ENCODE data around the gene SLC6A7.

Gene SLC6A7

GRCh38 chr5:150255659-150256409 lies 66.0 kb downstream of the SLC6A7 start:
- no peak overlapping the region for H3K9ac ChIP-seq (ENCODE audit: low read depth, low read length)

DNA sequence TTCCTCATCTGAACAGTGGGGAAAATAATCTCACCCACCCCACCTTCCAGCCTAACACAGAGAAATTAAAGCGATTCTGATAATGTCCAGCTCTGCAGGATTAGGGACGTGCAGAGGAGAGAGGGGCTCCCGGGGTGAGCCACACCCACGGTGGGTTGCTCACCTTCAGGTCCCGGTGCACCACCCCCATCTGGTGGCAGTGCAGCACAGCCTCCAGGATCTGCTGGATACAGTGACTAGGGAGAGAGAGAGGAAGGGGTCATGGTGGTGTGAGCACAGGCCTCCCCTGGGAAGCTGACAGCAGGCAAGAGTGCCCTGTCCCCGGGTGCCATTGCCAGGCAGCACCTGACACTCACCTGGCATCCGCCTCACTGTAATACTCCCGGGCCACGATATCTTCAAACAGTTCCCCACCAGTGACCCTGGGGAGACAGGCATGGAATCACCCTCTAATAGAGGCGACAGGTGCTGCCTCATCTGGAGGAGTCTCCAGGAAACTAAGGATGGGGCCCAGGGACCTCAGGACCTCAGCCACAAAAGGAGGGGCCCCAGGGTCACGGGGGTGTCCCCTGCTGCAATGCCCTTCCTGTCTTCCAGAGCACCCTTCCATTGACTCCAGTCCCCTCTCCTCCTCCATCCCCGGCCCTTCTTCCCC lies 66.7 kb downstream of the SLC6A7 start:
- H3K9ac ChIP-seq (ENCODE audit: low read depth, low read length) = no peak overlapping the region
- no peaks in the 10 kb centered on the region for H3K4me1 ChIP-seq (ENCODE audit: control insufficient read depth, insufficient read depth, low read length)
- H3K4me3 ChIP-seq (ENCODE audit: low read depth, low read length) = no peak overlapping the region
- H3K27me3 ChIP-seq (ENCODE audit: control insufficient read depth, insufficient read depth, low read length) = no peaks in the 10 kb centered on the region
- no peaks in the 10 kb centered on the region for H3K36me3 ChIP-seq (ENCODE audit: control insufficient read depth, insufficient read depth, low read length)
- H3K27ac ChIP-seq (ENCODE audit: low read depth, low read length) = no peak overlapping the region
- H3K9me3 ChIP-seq (ENCODE audit: control insufficient read depth, insufficient read depth, low read length) = no peaks in the 10 kb centered on the region

More at GRCh38 chr5:150255659-150256409, 66.0 kb downstream of the SLC6A7 start:
- Histone ChIP-seq H3K9me3 (ENCODE audit: control insufficient read depth, insufficient read depth, low read length) (no peaks in the 10 kb centered on the region), H3K27me3 (ENCODE audit: control insufficient read depth, insufficient read depth, low read length) (no peaks in the 10 kb centered on the region), H3K4me1 (ENCODE audit: control insufficient read depth, insufficient read depth, low read length) (no peaks in the 10 kb centered on the region), H3K4me3 (ENCODE audit: low read depth, low read length) (no peak overlapping the region), H3K27ac (ENCODE audit: low read depth, low read length) (no peak overlapping the region), H3K36me3 (ENCODE audit: control insufficient read depth, insufficient read depth, low read length) (no peaks in the 10 kb centered on the region)

- Histone ChIP-seq H3K9me3 (ENCODE audit: control insufficient read depth, insufficient read depth, low read length) (no peaks in the 10 kb centered on the region), H3K27me3 (ENCODE audit: control insufficient read depth, insufficient read depth, low read length) (no peaks in the 10 kb centered on the region), H3K9ac (ENCODE audit: low read depth, low read length) (no peak overlapping the region), H3K4me1 (ENCODE audit: control insufficient read depth, insufficient read depth, low read length) (no peaks in the 10 kb centered on the region), H3K36me3 (ENCODE audit: control insufficient read depth, insufficient read depth, low read length) (no peaks in the 10 kb centered on the region), H3K27ac (ENCODE audit: low read depth, low read length) (no peak overlapping the region), H3K4me3 (ENCODE audit: low read depth, low read length) (no peak overlapping the region)
Measured at GRCh38 chr5:150257424-150257823, 67.6 kb downstream of the SLC6A7 start.

GRCh38 chr5:150258130-150258529 lies 68.3 kb downstream of the SLC6A7 start:
- H3K9me3 ChIP-seq (ENCODE audit: control insufficient read depth, insufficient read depth, low read length) = no peaks in the 10 kb centered on the region
- H3K9ac ChIP-seq (ENCODE audit: low read depth, low read length) = no peak overlapping the region
- no peak overlapping the region for H3K4me3 ChIP-seq (ENCODE audit: low read depth, low read length)
- no peaks in the 10 kb centered on the region for H3K27me3 ChIP-seq (ENCODE audit: control insufficient read depth, insufficient read depth, low read length)
- H3K4me1 ChIP-seq (ENCODE audit: control insufficient read depth, insufficient read depth, low read length) = no peaks in the 10 kb centered on the region
- H3K27ac ChIP-seq (ENCODE audit: low read depth, low read length) = no peak overlapping the region
- no peaks in the 10 kb centered on the region for H3K36me3 ChIP-seq (ENCODE audit: control insufficient read depth, insufficient read depth, low read length)
